PC-3 (cell line): Measurements from ENCODE around the gene ATP2B2.

Experiments used
- CTCF ChIP-seq: fragments of 300-600 bp; sonication (generic); conservative IDR thresholded peaks from 2 replicates; pipeline ENCODE4 v1.5.1; 2017; ENCODE audit warnings: antibody characterized with exemption, low read depth, mild to moderate bottlenecking, low read length
- EZH2 ChIP-seq: fragments of 300-600 bp; sonication (generic); IDR thresholded peaks from one replicate; pipeline ENCODE4 v1.6.1; 2017; ENCODE audit warnings: antibody characterized with exemption, mild to moderate bottlenecking, low read length; ENCODE audit not compliant: unreplicated experiment
- EZH2phosphoT487 ChIP-seq: fragments of 300-600 bp; sonication (generic); IDR thresholded peaks from 2 replicates; pipeline ENCODE4 v1.6.1; 2018; ENCODE audit warnings: mild to moderate bottlenecking, antibody characterized with exemption, low read length, borderline replicate concordance

- TF ChIP-seq CTCF (no peak), EZH2 (no peak), EZH2phosphoT487 (no peak)
Measured at GRCh38 chr3:10514407-10515069, 9.2 kb upstream of the ATP2B2 start.
